Endothelial cell of umbilical vein (primary cell): Measurements from ENCODE around the gene RASSF5. TPM values are rescaled to one million over a fixed set of nuclear protein-coding genes. Genes with fewer than 3 reads are reported as not detected.

Experiments used
- BruUV-seq: library from RNA; stranded (reverse); fragments of 400-500 nt; replicated peaks from 2 replicates; lab custom pipeline; 2021; lab: Mats Ljungman, UMichigan
- CTCF ChIA-PET: fragments of 300-600, 350-600 bp; sonication (Branson Sonifier 250); formaldehyde crosslinking; loops from one replicate; lab custom pipeline; 2021; ENCODE audit warnings: antibody characterized with exemption, inconsistent platforms; lab: Charles Lee
- POLR2A ChIA-PET: fragments of 300-600, 350-600 bp; sonication (Branson Sonifier 250); formaldehyde crosslinking; loops from one replicate; lab custom pipeline; 2021; ENCODE audit warnings: antibody characterized with exemption, inconsistent platforms; lab: Charles Lee
- DNase-seq: peaks from one replicate; pipeline ENCODE4 v3.0.0-alpha.2; 2011; ENCODE audit warnings: low read depth, low spot score
- FAIRE-seq: peaks from 2 replicates; lab custom pipeline; 2011; peaks lifted over from hg19 to GRCh38; lab: Jason Lieb, UNC
- H2AFZ ChIP-seq: 2 replicates; pipeline ENCODE4 v1.6.0; 2012; ENCODE audit warnings: low read depth, low read length, control low read depth, inconsistent platforms
- H3K27ac ChIP-seq: 2 replicates; pipeline ENCODE4 v1.5.1; 2011; ENCODE audit warnings: low read depth, mild to moderate bottlenecking, control low read depth, low read length, moderate library complexity; ENCODE audit not compliant: insufficient read depth
- H3K27me3 ChIP-seq, 2 experiments: 2 replicates each; pipeline versions ENCODE4 v1.6.0 to v1.6.1; 2011; ENCODE audit warnings: low read length in 2 of 2, mixed read lengths in 1 of 2; ENCODE audit not compliant: control insufficient read depth in 2 of 2, insufficient read depth in 2 of 2
- H3K36me3 ChIP-seq, 2 experiments: 2 replicates in 1 of 2; 3 replicates in 1 of 2; pipeline ENCODE4 v1.5.1; 2011; ENCODE audit warnings: low read length in 2 of 2, mild to moderate bottlenecking in 1 of 2, moderate library complexity in 1 of 2; ENCODE audit not compliant: control insufficient read depth in 2 of 2, insufficient read depth in 2 of 2; ENCODE audit errors: extremely low read depth in 1 of 2
- H3K4me1 ChIP-seq: 3 replicates; pipeline ENCODE4 v1.5.1; 2011; ENCODE audit warnings: mild to moderate bottlenecking, low read length; ENCODE audit not compliant: control insufficient read depth, insufficient read depth; ENCODE audit errors: extremely low read depth
- H3K4me2 ChIP-seq: 2 replicates; pipeline ENCODE4 v1.6.1; 2011; ENCODE audit warnings: low read length, control low read depth, mixed read lengths; ENCODE audit not compliant: insufficient read depth
- H3K4me3 ChIP-seq, 3 experiments: fragments of 200-600 bp in 1 of 3; sonication (generic), shearing (Covaris generic) in 1 of 3; replicated peaks in 1 of 3; 2 replicates each; pipeline ENCODE4 v1.5.1; 2011 to 2016; ENCODE audit warnings: control low read depth in 3 of 3, low read length in 3 of 3, mild to moderate bottlenecking in 2 of 3, inconsistent platforms in 1 of 3, low read depth in 1 of 3, moderate library complexity in 1 of 3; ENCODE audit not compliant: insufficient read depth in 1 of 3
- H3K79me2 ChIP-seq: 2 replicates; pipeline ENCODE4 v1.6.0; 2012; ENCODE audit warnings: low read length, inconsistent platforms; ENCODE audit not compliant: control insufficient read depth, insufficient read depth
- H3K9ac ChIP-seq: replicated peaks from 2 replicates; pipeline ENCODE3; 2011; ENCODE audit warnings: low read length, control low read depth; ENCODE audit not compliant: insufficient read depth; ENCODE audit errors: extremely low read depth
- H3K9me1 ChIP-seq: replicated peaks from 3 replicates; pipeline ENCODE4 v1.6.0; 2011; ENCODE audit warnings: mild to moderate bottlenecking, low read length; ENCODE audit not compliant: control insufficient read depth, insufficient read depth; ENCODE audit errors: extremely low read depth
- H3K9me3 ChIP-seq: replicated peaks from 2 replicates; pipeline ENCODE4 v1.5.1; 2012; ENCODE audit warnings: low read length, inconsistent platforms; ENCODE audit not compliant: control insufficient read depth, insufficient read depth
- H4K20me1 ChIP-seq: replicated peaks from 2 replicates; pipeline ENCODE3; 2011; ENCODE audit warnings: mild to moderate bottlenecking, low read length; ENCODE audit not compliant: control insufficient read depth, insufficient read depth; ENCODE audit errors: extremely low read depth
- CTCF ChIP-seq, 2 donors: IDR thresholded peaks; 1 replicate in 1 of 2; 2 replicates in 1 of 2; pipeline ENCODE4 v1.5.1; 2011; ENCODE audit warnings: low read length in 2 of 2, mild to moderate bottlenecking in 2 of 2, moderate library complexity in 2 of 2, control low read depth in 1 of 2, inconsistent platforms in 1 of 2, low read depth in 1 of 2; ENCODE audit not compliant: insufficient read depth in 1 of 2; ENCODE audit errors: extremely low read depth in 1 of 2
- EZH2 ChIP-seq: IDR thresholded peaks from 2 replicates; pipeline ENCODE4 v1.6.1; 2012; ENCODE audit warnings: borderline replicate concordance, low read depth, mild to moderate bottlenecking, moderate library complexity, low read length, inconsistent platforms; ENCODE audit not compliant: severe bottlenecking
- FOS ChIP-seq: IDR thresholded peaks from 2 replicates; pipeline ENCODE4 v1.6.1; 2011; ENCODE audit warnings: mild to moderate bottlenecking, low read length, moderate library complexity, borderline replicate concordance; ENCODE audit not compliant: insufficient read depth
- GATA2 ChIP-seq: IDR thresholded peaks from 2 replicates; pipeline ENCODE4 v1.7.0; 2011; ENCODE audit warnings: low read depth, mild to moderate bottlenecking, moderate library complexity, mixed read lengths, low read length; ENCODE audit not compliant: insufficient read length, insufficient read depth
- JUN ChIP-seq: IDR thresholded peaks from 2 replicates; pipeline ENCODE4 v1.6.1; 2011; ENCODE audit warnings: borderline replicate concordance, low read depth; ENCODE audit not compliant: insufficient read length, insufficient read depth
- MYC ChIP-seq: IDR thresholded peaks from one replicate; pipeline ENCODE4 v1.6.1; 2011; ENCODE audit warnings: mild to moderate bottlenecking, low read depth, low read length
- POLR2A ChIP-seq: IDR thresholded peaks from 2 replicates; pipeline ENCODE4 v1.6.1; 2012; ENCODE audit warnings: low read depth, mild to moderate bottlenecking, control low read depth, low read length
- POLR2AphosphoS5 ChIP-seq: IDR thresholded peaks from 2 replicates; pipeline ENCODE4 v1.6.1; 2012; ENCODE audit warnings: low read depth, mild to moderate bottlenecking, control low read depth, low read length, moderate library complexity; ENCODE audit not compliant: insufficient read depth
- dilution Hi-C: fragments of 300-500 bp; cut with MboI; formaldehyde crosslinking; loops from one replicate; pipeline ENCODE4 v1.15.0; 2019; ENCODE audit warnings: low sequenced_read_pairs; ENCODE audit not compliant: extremely low pct_ligation_motif_present
- intact Hi-C: fragments of 100-400 bp; cut with micrococcal nuclease; formaldehyde crosslinking; loops from one replicate; pipeline ENCODE4 v1.10.0; 2022
- polyA plus RNA-seq, 4 experiments: library from polyadenylated mRNA; depleted of rRNA in 3 of 4; stranded (reverse) in 3 of 4; unstranded in 1 of 4; fragments of >200 nt; gene quantifications; 2 replicates each; pipeline versions ENCODE4 v1.2.1 to v1.2.3, GENCODE V29; 2011 to 2012; ENCODE audit warnings: missing spikeins in 1 of 4
- total RNA-seq: library from RNA; stranded (reverse); gene quantifications from 2 replicates; pipeline ENCODE4 v1.2.3, GENCODE V29; 2021
- TF ChIP-seq, protein P1 (sequence below): IDR thresholded peaks from 2 replicates; pipeline ENCODE4 v1.6.1; 2011; ENCODE audit not compliant: insufficient read depth, insufficient read length

Gene RASSF5
- total and polyA plus RNA-seq, 2 donors (not counting 3 experiments of a cell fraction or from before 2014, with no cell fraction given), result 0.23 to 0.60 TPM

DNA sequence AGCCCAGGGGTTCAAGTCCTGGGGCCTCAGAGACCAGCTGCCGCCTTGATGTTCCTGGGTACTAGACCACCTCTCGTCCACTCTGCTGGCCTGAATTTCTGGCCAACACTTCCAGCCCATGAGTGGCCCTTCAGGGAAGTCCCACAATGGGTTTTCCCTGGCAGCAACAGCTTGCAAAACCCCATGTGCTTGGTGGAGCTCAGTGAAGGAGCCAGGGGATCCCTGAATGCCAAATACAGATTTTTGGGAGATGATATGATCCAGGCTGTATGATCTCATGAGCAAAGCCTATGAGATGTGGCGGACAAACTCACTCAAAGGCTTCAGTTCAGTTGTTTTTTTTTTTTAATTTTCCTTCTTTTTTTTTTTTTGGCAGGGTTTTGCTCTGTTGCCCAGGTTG, 9.6 kb upstream of the RASSF5 start:
- Histone ChIP-seq H3K36me3 (peaks cover 2 to 13% of the 10 kb centered on the region in 2 experiments), H3K27me3 (peaks cover 2 to 9% of the 10 kb centered on the region in 2 experiments), H3K9me3 (no peaks in the 10 kb centered on the region), H3K9me1 (no peaks in the 10 kb centered on the region), H3K4me1 (peaks cover 2% of the 10 kb centered on the region), H3K79me2 (no peaks in the 10 kb centered on the region), H3K4me2 (no peak overlapping the region), H3K4me3 (no peak overlapping the region), H4K20me1 (no peaks in the 10 kb centered on the region), H2AFZ (no peak overlapping the region), H3K9ac (no peak overlapping the region), H3K27ac (no peak overlapping the region)
- no TSS peak for BruUV-seq
- TF ChIP-seq GATA2 (no peak), CTCF (IDR thresholded peaks at IDR 0.05; ENCODE audit: extremely low read depth in 1 of 2, insufficient read depth in 1 of 2, low read depth in 1 of 2, low read length in 2 of 2) (no peak), POLR2AphosphoS5 (no peak), FOS (no peak), EZH2 (no peak), POLR2A (no peak), JUN (no peak), MYC (no peak)
- TF ChIP-seq, protein P1, sequence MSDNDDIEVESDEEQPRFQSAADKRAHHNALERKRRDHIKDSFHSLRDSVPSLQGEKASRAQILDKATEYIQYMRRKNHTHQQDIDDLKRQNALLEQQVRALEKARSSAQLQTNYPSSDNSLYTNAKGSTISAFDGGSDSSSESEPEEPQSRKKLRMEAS, result no peak
- DNase-seq (no peak), FAIRE-seq (no peak)
- ChIA-PET CTCF (interaction anchor here (0.7 to 3.1 kb wide), 6 partner anchors 8 to 86 kb away, joined by 3 to 20 read pairs (median 8); partner anchors contain the start of gene RASSF5), POLR2A (no interaction called here)
- intact Hi-C loops (loop anchor here (10.0 kb wide), 1 partner anchor 417 kb away; no protein-coding TSS in a partner anchor), dilution Hi-C loops (no loop called here)
